HG02588 (cell line): ENCODE results near the gene IGLON5.

ENCODE experiments used
- ATAC-seq: cut with Tn5 transposase; IDR thresholded peaks from one replicate; pipeline ENCODE4 v1.9.1; 2021; ENCODE audit warnings: mild to moderate bottlenecking, moderate library complexity; ENCODE audit not compliant: unreplicated experiment

The IGLON5 gene

DNA sequence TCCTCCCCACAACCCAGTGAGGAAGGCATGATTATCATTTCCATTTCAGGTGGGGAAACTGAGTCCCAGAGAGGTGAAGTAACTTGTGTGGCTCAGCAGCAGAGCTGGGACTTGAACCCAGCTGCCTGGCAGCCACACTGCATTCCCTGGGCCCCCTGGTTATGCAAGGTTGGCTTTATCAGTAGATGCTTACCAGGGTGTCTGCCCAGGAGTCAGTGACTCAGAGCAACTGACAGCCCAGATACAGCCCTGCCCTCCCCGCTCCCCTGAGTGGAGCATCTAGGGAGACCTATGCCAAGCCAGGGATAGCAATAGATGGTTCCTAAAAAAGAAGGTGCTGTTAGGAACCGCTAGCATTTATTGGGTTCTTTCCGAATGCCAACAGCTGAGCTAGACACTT, 5.9 kb downstream of the IGLON5 start:
- ATAC-seq = no peak

DNA sequence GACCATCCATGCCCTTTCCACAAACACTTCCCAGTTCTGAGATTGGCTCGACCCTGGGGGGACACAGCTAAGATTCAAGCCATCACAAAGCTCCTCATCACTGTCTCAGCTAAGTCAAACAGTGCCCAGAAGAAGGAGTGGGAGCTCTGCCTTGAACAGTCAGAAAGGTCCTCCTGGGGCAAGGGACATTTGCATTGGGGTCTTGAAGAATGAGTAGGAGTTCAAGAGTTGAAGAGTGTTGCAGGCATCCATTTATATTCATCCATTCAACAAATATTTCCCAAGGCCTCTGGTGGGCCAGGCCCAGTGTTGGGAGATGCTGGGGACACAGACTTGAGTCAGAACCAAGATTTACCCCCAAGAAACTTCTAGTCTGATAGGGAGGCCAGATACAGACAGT, 6.5 kb downstream of the IGLON5 start:
- ATAC-seq = no peak

DNA sequence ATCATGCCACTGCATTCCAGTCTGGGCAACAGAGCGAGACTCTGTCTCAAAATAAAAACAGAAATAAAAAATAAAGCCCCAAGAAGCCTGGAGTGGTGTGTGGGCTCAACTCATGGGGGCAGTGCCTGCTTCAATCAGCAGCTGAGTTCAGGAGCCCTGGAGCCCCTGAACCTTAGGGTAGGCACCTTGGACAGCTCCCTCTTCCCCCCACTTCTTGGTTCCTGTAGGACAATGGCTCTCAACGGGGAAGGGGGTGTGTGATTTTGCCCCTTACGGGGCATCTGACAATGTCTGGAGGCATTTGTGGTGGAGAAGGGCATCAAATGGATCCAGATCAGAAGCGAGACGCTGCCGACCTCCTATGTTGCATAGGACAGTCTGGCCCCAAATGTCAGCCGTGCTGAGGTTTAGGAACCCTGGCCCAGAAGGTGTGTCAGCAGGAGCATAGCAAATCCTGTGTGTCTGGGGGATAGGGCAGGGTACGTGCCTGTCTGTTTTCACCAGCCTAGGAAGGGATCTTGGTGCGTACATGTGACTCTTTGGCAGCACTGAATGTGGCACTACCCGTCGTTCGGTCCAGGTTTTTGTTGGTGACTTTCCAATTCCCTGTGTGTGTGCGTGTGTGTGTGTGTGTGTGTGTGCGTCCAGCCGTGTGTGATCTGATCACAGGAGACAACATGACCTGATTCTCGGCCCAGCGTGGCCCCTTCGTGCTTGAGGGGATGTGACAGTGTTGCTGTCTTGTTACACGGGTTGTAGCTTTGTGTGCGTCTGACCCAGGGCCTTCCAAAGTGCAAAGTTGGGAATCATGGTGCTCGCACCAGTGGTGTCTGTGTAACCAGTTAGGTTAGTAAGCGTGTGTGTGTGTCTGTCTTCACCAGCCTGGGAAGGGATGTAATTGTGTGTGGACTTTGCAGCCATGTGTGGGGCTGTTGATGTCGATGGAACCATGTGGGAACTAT, 7.5 kb downstream of the IGLON5 start:
- ATAC-seq = no peak

DNA sequence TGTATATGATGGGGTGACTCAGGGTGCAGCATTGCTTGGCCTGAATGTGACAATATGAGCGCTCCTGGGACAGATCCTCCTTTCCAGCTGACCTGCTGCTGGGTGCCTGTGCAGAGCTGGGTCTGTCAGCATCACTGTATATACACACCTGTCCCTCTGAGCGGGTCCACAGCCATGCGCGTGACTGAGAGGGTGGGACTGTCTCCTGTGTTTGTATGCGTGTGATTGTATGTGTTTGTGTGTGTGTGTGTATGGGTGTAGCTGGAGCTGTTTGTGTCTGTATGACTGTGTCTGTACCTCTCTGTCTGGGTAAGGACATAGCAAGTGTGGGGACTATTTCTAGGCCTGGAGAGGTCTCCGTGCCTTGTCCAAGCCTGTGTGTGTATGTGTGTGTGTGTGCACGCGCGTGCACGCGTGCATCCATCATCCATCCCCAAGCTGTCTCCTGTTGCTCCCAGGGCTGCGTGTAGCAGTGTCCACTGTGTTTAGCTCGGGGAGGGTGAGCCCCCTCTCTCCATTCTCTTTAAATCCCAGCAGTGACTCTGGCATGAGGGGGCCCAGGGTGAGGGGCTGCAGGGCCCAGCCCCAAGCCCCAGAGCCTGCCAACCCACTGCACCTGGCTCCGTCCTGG, 8.3 kb downstream of the IGLON5 start:
- ATAC-seq = no peak

DNA sequence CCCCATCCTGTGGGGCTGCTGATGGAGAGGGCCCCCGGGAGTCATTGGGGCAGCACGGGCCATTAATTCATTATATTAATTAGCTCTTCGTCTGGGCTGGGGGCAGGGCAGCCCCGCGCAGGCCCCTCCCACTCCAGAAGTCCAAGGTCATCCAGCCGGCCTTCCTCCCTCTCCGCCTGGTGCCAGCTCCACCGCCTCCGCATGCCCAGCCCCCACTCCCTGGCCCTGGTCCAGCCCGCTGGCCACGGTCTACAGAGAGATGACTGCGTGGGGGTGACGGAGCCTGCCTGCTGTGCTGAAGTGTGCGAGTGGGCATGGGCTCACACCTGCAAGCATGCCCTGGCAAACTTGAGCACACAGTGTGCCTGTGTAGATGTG, 8.8 kb downstream of the IGLON5 start:
- no peak for ATAC-seq

DNA sequence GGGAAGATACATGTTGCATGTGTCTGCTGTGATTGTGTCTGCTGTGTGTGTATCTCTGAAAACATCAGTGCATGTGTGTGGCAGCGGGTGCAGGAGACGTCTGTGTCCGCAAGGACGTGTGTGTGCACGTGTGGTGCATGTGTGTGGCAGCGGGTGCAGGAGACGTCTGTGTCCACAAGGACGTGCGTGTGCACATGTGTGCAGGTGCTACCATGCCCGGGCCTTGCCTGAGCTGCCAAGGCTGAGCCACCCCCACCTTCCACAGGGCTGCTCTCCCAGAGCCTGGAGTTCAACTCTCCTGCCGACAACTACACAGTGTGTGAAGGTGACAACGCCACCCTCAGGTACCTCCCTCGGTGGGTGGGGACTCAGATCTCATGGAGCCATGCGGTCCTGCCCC, 10.4 kb downstream of the IGLON5 start:
- no peak for ATAC-seq

DNA sequence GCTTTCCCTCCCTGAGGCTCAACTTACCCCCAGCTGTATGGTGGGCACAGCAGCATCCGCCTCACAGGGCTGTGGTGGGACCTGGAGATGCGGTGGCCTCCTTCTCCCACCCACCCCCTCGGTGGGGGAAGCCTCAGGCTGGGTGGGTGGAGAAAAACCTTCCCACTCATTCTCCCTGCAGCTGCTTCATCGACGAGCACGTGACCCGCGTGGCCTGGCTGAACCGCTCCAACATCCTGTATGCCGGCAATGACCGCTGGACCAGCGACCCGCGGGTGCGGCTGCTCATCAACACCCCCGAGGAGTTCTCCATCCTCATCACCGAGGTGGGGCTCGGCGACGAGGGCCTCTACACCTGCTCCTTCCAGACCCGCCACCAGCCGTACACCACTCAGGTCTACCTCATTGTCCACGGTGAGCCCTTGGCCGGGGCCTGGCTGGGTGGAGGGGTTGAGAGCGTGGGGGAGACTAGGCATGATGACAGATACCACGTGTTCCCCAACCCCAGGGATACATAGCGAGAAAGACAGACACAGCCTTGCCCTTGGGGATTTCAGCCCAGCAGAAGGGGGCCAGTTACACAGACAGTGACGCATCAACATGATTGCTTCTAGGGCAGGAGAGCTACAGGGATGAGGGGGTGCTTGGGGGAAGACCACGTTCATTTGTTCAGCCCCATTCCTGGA, 12.2 kb downstream of the IGLON5 start:
- no peak for ATAC-seq

DNA sequence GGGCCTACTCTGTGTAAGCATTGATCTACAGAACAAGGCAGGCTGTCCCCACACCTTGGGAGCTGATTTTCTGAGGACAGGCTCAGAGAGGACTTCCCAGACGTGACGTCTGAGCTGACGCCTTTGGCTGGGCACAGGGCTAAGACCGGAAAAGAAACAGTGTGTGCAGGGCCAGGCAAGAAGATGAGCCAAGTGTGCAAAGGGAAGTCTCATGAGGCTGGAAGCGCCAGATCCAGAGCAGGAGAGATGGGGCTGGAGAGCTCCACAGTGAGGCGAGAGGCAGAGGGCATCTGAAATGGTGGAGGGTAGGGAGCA, 12.7 kb downstream of the IGLON5 start:
- no peak for ATAC-seq

DNA sequence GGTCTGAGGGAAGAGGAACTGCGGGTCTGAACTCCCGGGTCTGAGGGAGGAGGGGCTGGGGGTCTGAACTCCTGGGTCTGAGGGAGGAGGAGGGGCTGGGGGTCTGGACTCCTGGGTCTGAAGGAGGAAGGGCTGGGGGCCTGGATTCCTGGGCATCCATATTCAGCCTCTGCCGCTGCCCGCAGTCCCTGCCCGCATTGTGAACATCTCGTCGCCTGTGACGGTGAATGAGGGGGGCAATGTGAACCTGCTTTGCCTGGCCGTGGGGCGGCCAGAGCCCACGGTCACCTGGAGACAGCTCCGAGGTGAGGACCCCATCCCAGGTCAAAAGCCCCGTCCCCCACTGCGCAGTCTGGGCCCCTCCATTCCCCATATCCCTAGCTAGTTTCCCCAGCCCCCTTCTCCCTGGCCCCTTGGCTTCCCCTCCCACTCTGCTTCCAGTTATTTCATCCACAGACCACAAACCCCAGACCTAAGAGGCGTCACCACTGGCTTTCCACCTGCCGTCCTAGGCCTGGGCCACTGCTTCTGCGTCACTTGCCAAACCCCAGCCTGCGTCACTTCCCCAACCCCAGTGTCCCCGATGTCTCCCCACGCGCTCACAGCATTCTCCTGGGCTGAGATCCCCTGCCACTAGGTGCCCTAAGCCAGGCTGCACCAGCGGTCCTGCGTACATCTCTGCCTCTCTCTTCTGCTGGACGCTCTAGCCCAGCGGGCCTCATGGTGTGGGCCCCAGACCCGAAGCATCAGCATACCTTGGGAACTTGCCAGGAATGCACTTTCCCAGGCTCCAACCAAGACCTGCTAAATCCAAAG, 13.9 kb downstream of the IGLON5 start:
- ATAC-seq = no peak

DNA sequence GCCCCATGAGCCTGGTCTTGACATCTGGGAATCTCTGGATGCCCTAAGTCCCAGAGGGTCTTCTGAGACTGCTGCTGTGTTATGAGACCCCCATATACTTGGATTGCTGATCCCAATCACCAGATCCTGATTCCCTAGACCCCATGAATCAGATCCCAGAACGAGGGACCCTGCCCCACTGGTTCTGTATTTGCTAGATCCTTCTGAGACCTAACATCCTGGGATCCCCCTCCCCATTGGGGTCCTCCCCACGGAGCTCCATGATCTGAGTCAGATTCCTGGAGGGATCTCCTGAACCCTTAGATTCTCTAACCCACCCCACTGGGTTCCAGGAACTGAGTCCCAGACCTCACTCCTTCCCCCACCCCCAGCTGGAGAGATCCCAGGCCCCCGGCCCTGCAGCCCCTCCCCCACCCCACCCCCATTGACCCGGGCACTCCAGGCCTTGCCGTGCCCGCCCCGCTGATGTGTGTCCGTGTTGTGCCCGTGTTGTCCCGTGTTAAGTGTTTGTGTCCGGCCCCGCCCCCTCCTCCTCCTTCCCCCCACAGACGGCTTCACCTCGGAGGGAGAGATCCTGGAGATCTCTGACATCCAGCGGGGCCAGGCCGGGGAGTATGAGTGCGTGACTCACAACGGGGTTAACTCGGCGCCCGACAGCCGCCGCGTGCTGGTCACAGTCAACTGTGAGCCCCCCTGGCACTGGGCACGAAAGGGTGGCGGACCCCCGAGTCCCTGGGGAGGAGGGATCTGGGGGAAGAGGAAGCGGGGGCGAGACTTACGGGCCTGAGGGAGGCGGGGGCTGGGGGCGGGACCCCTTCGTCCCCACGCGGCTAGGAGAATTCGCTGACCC, 15.0 kb downstream of the IGLON5 start:
- no peak for ATAC-seq

DNA sequence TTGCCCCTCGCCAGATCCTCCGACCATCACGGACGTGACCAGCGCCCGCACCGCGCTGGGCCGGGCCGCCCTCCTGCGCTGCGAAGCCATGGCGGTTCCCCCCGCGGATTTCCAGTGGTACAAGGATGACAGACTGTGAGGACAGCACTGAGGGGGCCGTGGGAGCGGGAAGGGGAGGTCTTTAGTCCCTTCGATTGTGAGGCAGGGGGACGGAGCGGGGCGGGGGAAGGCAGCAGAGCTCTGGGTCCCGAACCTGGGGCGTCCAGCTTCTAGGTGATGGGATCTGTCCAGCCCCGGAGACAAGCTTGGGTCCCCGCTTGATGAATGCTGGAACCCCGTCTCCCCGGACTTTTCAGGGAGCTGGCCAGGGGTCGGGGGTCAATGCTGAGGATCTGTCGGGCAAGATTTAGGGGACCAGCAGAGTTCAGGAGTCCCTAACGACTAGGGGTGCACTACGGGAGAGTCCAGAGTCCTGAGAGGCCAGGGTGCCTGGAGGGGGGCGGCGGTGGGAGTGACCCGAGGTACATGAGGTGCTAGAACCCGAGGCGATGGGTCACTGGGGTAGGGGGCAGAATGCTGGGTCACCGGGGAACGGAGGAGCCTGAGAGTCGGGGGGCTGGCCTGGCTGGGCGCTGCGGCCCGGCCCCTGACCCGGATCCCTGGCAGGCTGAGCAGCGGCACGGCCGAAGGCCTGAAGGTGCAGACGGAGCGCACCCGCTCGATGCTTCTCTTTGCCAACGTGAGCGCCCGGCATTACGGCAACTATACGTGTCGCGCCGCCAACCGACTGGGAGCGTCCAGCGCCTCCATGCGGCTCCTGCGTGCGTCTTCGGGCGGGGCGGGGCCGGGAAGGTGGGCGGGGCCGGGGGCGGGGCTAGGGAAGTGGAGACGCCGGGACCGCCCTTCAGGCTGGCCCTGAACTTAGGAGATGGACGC, 15.9 kb downstream of the IGLON5 start:
- no peak for ATAC-seq

DNA sequence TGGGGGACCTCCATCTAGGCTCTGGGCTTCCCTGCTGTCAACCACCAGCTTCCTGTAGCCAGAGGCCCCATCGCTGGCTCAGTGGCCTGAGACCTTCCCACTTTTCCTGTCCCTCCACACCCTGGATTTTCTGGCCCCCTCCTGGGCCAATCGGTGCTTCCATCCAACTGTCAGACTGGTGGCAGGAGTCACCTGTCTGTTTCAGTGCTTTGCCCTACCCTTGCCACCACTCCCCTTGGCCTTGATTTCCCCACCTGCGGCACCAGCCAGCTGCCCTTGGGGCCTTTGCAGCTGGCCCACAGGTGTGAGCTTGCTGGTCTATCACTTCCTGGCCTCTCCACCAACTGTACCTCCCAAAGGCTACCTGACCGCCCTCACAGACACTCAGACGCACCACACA, 18.0 kb downstream of the IGLON5 start:
- no peak for ATAC-seq

DNA sequence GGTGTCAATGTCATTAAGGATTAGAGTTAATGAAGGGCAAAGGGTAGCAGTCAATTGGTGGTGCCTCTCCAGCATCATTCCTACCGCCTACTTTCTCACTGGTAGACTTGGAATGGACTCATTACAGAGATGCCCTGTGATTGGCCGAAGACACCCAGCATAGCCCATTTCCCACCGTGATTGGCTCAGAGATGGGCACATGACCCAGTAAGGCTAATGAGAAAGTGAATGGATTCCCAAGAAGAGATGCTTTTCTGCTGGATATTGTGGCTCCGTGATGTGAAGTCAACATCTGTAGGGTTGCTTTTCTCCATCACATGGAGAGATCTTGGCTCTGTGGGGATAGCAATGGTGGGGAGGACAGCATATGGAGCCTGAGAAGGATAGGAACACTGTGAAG, 18.9 kb downstream of the IGLON5 start:
- ATAC-seq = no peak

DNA sequence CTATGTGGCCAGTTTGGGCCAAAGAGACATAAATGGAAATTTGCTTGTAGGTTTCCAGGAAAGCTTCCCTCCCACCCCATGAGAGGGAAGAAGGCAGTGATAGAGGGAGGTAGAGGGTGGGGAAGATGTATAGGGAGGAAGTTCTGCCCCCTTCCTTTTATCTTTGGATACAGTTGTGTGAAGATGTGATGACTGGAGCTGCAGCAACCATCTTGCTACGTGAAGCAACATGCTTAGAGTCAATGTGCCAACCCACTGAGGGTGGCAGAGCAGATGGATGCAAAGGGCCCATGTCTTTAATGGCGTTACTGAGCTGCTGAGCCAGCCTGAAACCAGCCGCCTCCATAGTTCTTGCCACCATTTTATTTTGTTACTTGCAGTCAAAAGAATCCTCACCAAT, 19.7 kb downstream of the IGLON5 start:
- no peak for ATAC-seq

DNA sequence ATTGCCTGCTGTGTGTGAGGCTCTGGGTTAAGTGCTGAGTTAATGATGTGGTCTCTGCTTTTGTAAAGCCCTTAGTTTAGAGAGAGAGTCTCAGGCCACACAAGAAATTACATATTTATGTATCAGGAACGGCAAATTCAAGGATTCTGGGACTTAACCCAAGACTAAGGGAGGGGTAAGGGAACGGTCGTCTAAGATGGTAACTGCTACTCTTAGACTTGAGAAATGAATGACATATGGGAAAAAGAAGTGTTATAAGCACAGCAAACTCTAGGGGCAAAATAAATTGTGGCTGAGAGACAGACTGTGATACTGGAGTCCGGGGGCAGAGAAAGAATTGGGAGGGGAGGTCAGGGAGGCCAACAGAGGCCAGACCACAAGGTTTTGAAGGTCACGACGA, 20.3 kb downstream of the IGLON5 start:
- no peak for ATAC-seq

DNA sequence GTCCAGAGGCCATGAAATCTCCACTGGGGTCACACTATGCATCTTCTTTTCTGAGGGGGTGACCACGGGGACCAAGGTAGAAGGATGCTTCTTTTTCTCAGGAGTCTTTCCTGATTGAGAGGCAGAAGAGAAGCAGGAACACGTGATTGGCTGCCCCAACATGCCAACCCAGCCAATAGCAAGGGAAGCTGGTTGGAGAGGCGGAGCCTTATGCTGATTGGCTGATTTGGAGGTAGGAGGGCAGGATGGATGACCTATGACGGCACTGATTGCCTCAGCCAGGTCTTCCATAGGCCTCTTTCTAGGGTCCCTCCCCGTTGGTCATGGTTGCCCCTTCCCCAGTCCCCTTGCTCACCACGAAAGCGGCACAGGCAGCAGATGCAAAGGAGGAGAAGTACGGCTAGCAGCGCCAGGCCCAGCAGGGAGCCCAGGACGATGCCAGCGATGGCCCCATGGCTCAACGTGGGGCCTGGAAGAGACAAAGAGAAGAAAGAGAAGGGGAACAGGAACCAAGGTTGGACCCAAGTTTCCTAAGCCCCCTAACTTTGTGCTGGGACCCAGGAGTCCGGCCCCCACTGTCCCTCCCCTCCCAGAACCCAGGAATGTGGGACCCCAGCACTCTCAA, 22.5 kb downstream of the IGLON5 start:
- no peak for ATAC-seq

DNA sequence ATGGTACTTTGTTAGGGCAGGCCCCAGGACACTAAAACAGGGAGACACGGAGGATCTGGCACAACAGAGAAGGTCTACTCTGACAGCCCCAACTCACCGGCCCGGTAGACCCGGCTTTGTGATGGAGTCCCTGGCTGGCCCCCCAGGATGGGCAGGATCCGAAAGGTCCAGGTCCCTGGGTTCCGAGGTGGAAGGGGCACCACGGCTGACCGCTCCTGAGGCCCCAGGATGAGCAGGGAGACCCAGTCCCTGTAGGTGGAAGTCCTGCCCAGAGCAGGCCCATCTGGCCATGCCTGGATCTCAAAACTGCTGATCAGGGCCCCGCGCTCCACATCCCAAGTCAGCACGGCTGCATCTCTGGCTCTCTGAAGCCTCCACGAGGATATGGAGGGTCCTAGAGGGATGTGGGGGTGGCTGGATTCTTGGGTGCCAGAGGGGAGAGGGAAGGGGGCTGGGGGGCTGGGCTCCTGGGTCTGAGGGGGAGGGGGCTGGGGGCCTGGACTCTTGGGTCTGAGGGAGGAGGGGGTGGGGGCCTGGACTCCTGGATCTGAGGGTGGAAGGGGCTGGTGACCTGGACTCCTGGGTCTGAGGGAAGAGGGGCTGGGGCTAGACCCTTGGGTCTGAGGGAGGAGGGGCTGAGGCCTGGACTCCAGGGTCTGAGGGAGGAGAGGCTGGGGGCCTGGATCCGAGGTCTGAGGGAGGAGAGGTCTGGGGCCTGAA, 25.9 kb downstream of the IGLON5 start:
- no peak for ATAC-seq
